Hematopoietic multipotent progenitor cell treated with erythropoietin and hydrocortisone succinate and interleukin-3 and kit ligand, for 4 days (in vitro differentiated cells): ENCODE results near the gene SNX14.

Experiments
- DNase-seq: peaks from one replicate; pipeline ENCODE4 v3.0.0-alpha.2; 2015

Gene SNX14

GRCh38 chr6:85496009-85496579 lies 97.6 kb downstream of the SNX14 start:
- no peak for DNase-seq

- no peak for DNase-seq
Observed at GRCh38 chr6:85494547-85495536, 98.8 kb downstream of the SNX14 start.

- peak; percentile 27 for DNase-seq
Observed at GRCh38 chr6:85493389-85493788, 100.3 kb downstream of the SNX14 start.

GRCh38 chr6:85490516-85491248 lies 103.0 kb downstream of the SNX14 start:
- no peak for DNase-seq

GRCh38 chr6:85484948-85485347 lies 108.7 kb downstream of the SNX14 start:
- no peak for DNase-seq

- DNase-seq, result peak; percentile 38
Observed at GRCh38 chr6:85483846-85484245, 109.8 kb downstream of the SNX14 start.

- peak; percentile 84 for DNase-seq
Observed at GRCh38 chr6:85482905-85483700, 110.6 kb downstream of the SNX14 start.

GRCh38 chr6:85482206-85482904 lies 111.3 kb downstream of the SNX14 start:
- DNase-seq, result no peak

GRCh38 chr6:85479208-85479607 lies 114.5 kb downstream of the SNX14 start:
- DNase-seq, result no peak

- DNase-seq, result no peak
Observed at GRCh38 chr6:85476532-85476931, 117.1 kb downstream of the SNX14 start.

GRCh38 chr6:85473748-85474147 lies 119.9 kb downstream of the SNX14 start:
- no peak for DNase-seq

- no peak for DNase-seq
Observed at GRCh38 chr6:85472744-85473143, 120.9 kb downstream of the SNX14 start.

- peak; percentile 82 for DNase-seq
Observed at GRCh38 chr6:85470023-85470410, 123.6 kb downstream of the SNX14 start.

GRCh38 chr6:85469276-85470022 lies 124.2 kb downstream of the SNX14 start:
- no peak for DNase-seq

- no peak for DNase-seq
Observed at GRCh38 chr6:85468326-85468725, 125.3 kb downstream of the SNX14 start.

GRCh38 chr6:85465762-85466161 lies 127.9 kb downstream of the SNX14 start:
- DNase-seq, result no peak

- DNase-seq, result no peak
Observed at GRCh38 chr6:85464722-85465150, 128.9 kb downstream of the SNX14 start.

- peak; percentile 43 for DNase-seq
Observed at GRCh38 chr6:85464260-85464644, 129.4 kb downstream of the SNX14 start.

GRCh38 chr6:85463621-85464259 lies 129.9 kb downstream of the SNX14 start:
- no peak for DNase-seq

- no peak for DNase-seq
Observed at GRCh38 chr6:85462673-85463072, 131.0 kb downstream of the SNX14 start.

- DNase-seq, result no peak
Observed at GRCh38 chr6:85461798-85462170, 131.9 kb downstream of the SNX14 start.
